CD14-positive monocyte (primary cell): ENCODE data around the gene CD300A. TPM values are rescaled to one million over a fixed set of nuclear protein-coding genes. Genes with fewer than 3 reads are reported as not detected.
A peak's percentile ranks its signal among the peaks of the same experiment; 100 is the strongest.

Experiments
- DNase-seq, 3 donors: peaks; one replicate each; pipeline ENCODE4 v3.0.0-alpha.2; 2011 to 2022
- H2AFZ ChIP-seq: 2 replicates; pipeline ENCODE4 v1.6.0; 2012; ENCODE audit warnings: mild to moderate bottlenecking, low read depth, low read length, inconsistent platforms; ENCODE audit not compliant: insufficient read depth, poor library complexity, severe bottlenecking
- H3K27ac ChIP-seq, 2 donors: 1 replicate in 1 of 2; 2 replicates in 1 of 2; pipeline ENCODE4 v1.5.1; 2012 to 2013; ENCODE audit warnings: low read length in 2 of 2, control low read depth in 1 of 2, inconsistent platforms in 1 of 2, low read depth in 1 of 2, mild to moderate bottlenecking in 1 of 2
- H3K27me3 ChIP-seq, 2 donors: one replicate each; pipeline versions ENCODE4 v1.6.0 to v1.6.1; 2011 to 2013; ENCODE audit warnings: low read length in 2 of 2; ENCODE audit not compliant: control insufficient read depth in 2 of 2, insufficient read depth in 2 of 2
- H3K36me3 ChIP-seq, 2 donors: replicated peaks in 1 of 2; 1 replicate in 1 of 2; 2 replicates in 1 of 2; pipeline versions ENCODE4 v1.5.1 to v1.6.1; 2012 to 2013; ENCODE audit warnings: low read length in 2 of 2, control low read depth in 1 of 2, inconsistent platforms in 1 of 2, mild to moderate bottlenecking in 1 of 2; ENCODE audit not compliant: insufficient read depth in 2 of 2, control insufficient read depth in 1 of 2
- H3K4me1 ChIP-seq, 2 donors: 1 replicate in 1 of 2; 2 replicates in 1 of 2; pipeline versions ENCODE4 v1.5.1 to v1.6.1; 2012 to 2013; ENCODE audit warnings: low read length in 2 of 2, control low read depth in 1 of 2, inconsistent platforms in 1 of 2, mild to moderate bottlenecking in 1 of 2, moderate library complexity in 1 of 2; ENCODE audit not compliant: insufficient read depth in 2 of 2, control insufficient read depth in 1 of 2
- H3K4me2 ChIP-seq: replicated peaks from 2 replicates; pipeline ENCODE3; 2012; ENCODE audit warnings: low read length, moderate library complexity, mild to moderate bottlenecking; ENCODE audit not compliant: poor library complexity, severe bottlenecking; ENCODE audit errors: extremely low read depth
- H3K4me3 ChIP-seq, 3 experiments: fragments of 200-600 bp in 1 of 3; sonication (generic) in 1 of 3; replicated peaks in 1 of 3; 1 replicate in 2 of 3; 2 replicates in 1 of 3; pipeline ENCODE4 v1.5.1; 2011 to 2013; ENCODE audit warnings: low read length in 3 of 3, mild to moderate bottlenecking in 3 of 3, control low read depth in 2 of 3, low read depth in 2 of 3, inconsistent platforms in 1 of 3, moderate library complexity in 1 of 3
- H3K79me2 ChIP-seq: 2 replicates; pipeline ENCODE4 v1.6.0; 2012; ENCODE audit warnings: mild to moderate bottlenecking, control low read depth, inconsistent platforms, low read length, moderate library complexity; ENCODE audit not compliant: insufficient read depth
- H3K9ac ChIP-seq: 2 replicates; pipeline ENCODE4 v1.6.0; 2017; ENCODE audit warnings: low read length, mild to moderate bottlenecking; ENCODE audit not compliant: insufficient read depth, poor library complexity, severe bottlenecking
- H3K9me3 ChIP-seq, 2 donors: replicated peaks in 1 of 2; 1 replicate in 1 of 2; 2 replicates in 1 of 2; pipeline versions ENCODE4 v1.5.1 to v1.6.1; 2012 to 2013; ENCODE audit warnings: low read length in 2 of 2, control low read depth in 1 of 2; ENCODE audit not compliant: control insufficient read depth in 1 of 2, insufficient read depth in 1 of 2
- H4K20me1 ChIP-seq: 2 replicates; pipeline ENCODE4 v1.6.0; 2012; ENCODE audit warnings: mild to moderate bottlenecking, low read length, control low read depth, moderate library complexity; ENCODE audit not compliant: insufficient read depth
- H3K27ac Mint-ChIP-seq, 7 donors: one replicate each; pipeline ENCODE4 v1.8.0; 2020; ENCODE audit warnings: mild to moderate bottlenecking in 7 of 7, mixed read lengths in 7 of 7, moderate library complexity in 6 of 7, inconsistent platforms in 2 of 7
- H3K27me3 Mint-ChIP-seq, 3 donors: one replicate each; pipeline ENCODE4 v1.8.0; 2021 to 2022; ENCODE audit warnings: low read depth in 3 of 3, mild to moderate bottlenecking in 3 of 3, mixed read lengths in 3 of 3, moderate library complexity in 3 of 3, inconsistent platforms in 1 of 3
- H3K36me3 Mint-ChIP-seq, 2 donors: one replicate each; pipeline ENCODE4 v1.8.0; 2020; ENCODE audit warnings: mixed read lengths in 2 of 2, inconsistent platforms in 1 of 2, mild to moderate bottlenecking in 1 of 2
- H3K4me1 Mint-ChIP-seq: one replicate; pipeline ENCODE4 v1.8.0; 2020; ENCODE audit warnings: mild to moderate bottlenecking, mixed read lengths
- H3K4me3 Mint-ChIP-seq, 2 donors: one replicate each; pipeline ENCODE4 v1.8.0; 2020; ENCODE audit warnings: mild to moderate bottlenecking in 2 of 2, mixed read lengths in 2 of 2, moderate library complexity in 1 of 2
- H3K9me3 Mint-ChIP-seq, 7 donors: one replicate each; pipeline ENCODE4 v1.8.0; 2020 to 2022; ENCODE audit warnings: mixed read lengths in 7 of 7, mild to moderate bottlenecking in 6 of 7, moderate library complexity in 6 of 7, inconsistent platforms in 2 of 7
- WGBS: methylation state at CpG from one replicate; pipeline ENCODE4 v1.1.5; 2013; ENCODE audit warnings: missing lambda C conversion rate; ENCODE audit not compliant: insufficient coverage; 5-methylcytosine and 5-hydroxymethylcytosine counted together
- intact Hi-C, 2 donors: fragments of 100-400 bp; cut with micrococcal nuclease; formaldehyde crosslinking; loops; one replicate each; pipeline versions ENCODE4 v1.15.0 to v1.15.1; 2023
- polyA plus RNA-seq, 3 donors: library from polyadenylated mRNA; depleted of rRNA in 1 of 3; unstranded in 2 of 3; stranded (reverse) in 1 of 3; fragments of 300-500 nt in 2 of 3; fragments of >200 nt in 1 of 3; fragmentation: Illumina TruSeq in 2 of 3; gene quantifications; 1 replicate in 2 of 3; 2 replicates in 1 of 3; pipeline ENCODE4 v1.2.3, GENCODE V29; 2012 to 2021
- TF ChIP-seq, protein P1 (sequence below): fragments of 200-600 bp; IDR thresholded peaks from one replicate; pipeline ENCODE4 v1.8.0; 2022; ENCODE audit warnings: antibody characterized with exemption, mild to moderate bottlenecking

CD300A gene
- polyA plus RNA-seq, 3 donors: 173 to 222 (median 212) TPM

DNA sequence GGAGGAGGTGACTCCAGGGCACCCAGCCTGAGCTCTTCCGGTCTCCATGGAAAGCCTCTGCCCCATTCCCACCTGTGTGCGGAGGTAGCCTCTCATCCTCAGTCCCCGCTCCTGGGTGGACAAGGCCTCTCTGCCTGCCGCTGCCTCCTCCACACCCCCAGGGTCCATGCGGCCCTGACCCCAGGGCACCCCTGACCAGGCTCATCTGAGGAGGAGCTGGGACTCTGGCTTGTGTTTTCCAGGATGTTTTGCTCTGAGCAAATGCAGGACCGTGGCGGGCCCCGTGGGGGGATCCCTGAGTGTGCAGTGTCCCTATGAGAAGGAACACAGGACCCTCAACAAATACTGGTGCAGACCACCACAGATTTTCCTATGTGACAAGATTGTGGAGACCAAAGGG, 6.9 kb downstream of the CD300A start:
- Histone ChIP-seq H3K9me3 (peaks cover 10 to 11% of the 10 kb centered on the region in 2 donors), H3K36me3 (peaks cover 70 to 83% of the 10 kb centered on the region in 2 donors), H3K4me1 (peaks cover 41 to 51% of the 10 kb centered on the region in 2 donors), H3K9ac (no peak overlapping the region), H3K79me2 (peaks cover 78% of the 10 kb centered on the region), H4K20me1 (peaks cover 99% of the 10 kb centered on the region), H3K4me3 (no peak overlapping the region), H3K4me2 (no peak overlapping the region), H3K27ac (no peak overlapping the region), H3K27me3 (no peaks in the 10 kb centered on the region), H2AFZ (no peak overlapping the region)
- peaks cover 48% of the 10 kb centered on the region for H3K4me1 Mint-ChIP-seq
- peaks cover 79 to 88% of the 10 kb centered on the region in 2 donors for H3K36me3 Mint-ChIP-seq
- WGBS: 78% methylated on average over 3 of the region's 8 CpGs
- TF ChIP-seq, protein P1, sequence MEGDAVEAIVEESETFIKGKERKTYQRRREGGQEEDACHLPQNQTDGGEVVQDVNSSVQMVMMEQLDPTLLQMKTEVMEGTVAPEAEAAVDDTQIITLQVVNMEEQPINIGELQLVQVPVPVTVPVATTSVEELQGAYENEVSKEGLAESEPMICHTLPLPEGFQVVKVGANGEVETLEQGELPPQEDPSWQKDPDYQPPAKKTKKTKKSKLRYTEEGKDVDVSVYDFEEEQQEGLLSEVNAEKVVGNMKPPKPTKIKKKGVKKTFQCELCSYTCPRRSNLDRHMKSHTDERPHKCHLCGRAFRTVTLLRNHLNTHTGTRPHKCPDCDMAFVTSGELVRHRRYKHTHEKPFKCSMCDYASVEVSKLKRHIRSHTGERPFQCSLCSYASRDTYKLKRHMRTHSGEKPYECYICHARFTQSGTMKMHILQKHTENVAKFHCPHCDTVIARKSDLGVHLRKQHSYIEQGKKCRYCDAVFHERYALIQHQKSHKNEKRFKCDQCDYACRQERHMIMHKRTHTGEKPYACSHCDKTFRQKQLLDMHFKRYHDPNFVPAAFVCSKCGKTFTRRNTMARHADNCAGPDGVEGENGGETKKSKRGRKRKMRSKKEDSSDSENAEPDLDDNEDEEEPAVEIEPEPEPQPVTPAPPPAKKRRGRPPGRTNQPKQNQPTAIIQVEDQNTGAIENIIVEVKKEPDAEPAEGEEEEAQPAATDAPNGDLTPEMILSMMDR: no peak
- peak overlapping the region in 1 of 7 donors; percentile 42 for H3K27ac Mint-ChIP-seq
- no peak for DNase-seq
- H3K4me3 Mint-ChIP-seq: no peak overlapping the region
- H3K27me3 Mint-ChIP-seq: peaks cover 0 to 2% (median 0%) of the 10 kb centered on the region in 3 donors
- H3K9me3 Mint-ChIP-seq: peaks cover 11 to 21% (median 13%) of the 10 kb centered on the region in 7 donors
- intact Hi-C loops: no loop called here

DNA sequence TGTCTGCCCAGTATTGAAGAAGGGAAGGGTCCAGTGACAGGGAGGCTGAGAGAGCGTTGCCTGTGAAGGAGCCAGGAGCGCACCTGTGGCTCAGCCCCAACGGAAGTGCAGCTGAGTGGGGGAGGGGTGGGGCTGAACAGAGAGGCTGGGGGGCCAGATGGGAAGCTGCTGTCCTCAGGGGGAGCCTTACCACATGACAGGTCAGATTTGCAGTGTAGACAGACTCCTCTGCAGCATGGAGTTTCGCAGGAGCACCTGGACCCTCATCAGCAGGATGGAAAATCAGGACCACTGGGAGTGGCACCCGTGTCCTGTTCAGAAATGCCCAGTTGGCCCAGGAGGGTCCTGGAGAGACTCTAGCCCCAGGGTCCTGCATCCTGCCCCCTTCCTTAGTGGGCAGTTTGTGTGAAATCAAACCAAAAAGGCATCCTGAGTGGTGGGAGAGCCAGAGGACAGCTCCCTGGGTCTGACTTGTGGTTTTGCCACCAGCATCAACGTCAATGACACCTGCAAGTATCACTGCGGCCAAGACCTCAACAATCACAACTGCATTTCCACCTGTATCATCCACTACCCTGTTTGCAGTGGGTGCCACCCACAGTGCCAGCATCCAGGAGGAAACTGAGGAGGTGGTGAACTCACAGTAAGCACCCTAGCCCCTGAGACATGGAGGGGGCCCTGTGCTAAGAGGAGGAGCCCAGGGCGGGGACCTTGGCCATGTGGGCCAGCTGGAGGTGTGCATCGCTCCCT, 7.8 kb downstream of the CD300A start:
- Mint-ChIP-seq H3K27me3 (peaks cover 0 to 2% (median 0%) of the 10 kb centered on the region in 3 donors), H3K9me3 (peaks cover 11 to 21% (median 13%) of the 10 kb centered on the region in 7 donors), H3K27ac (peak overlapping the region in 3 of 7 donors; percentile 8 to 65 (median 37)), H3K36me3 (peaks cover 82 to 91% of the 10 kb centered on the region in 2 donors), H3K4me3 (no peak overlapping the region), H3K4me1 (peaks cover 54% of the 10 kb centered on the region)
- H2AFZ ChIP-seq: no peak overlapping the region
- WGBS: 95% methylated on average over 7 of the region's 9 CpGs
- H4K20me1 ChIP-seq: peaks cover 98% of the 10 kb centered on the region
- TF ChIP-seq, protein P1: no peak
- no peak for DNase-seq
- H3K27ac ChIP-seq: no peak overlapping the region
- H3K9ac ChIP-seq: no peak overlapping the region
- peaks cover 69% of the 10 kb centered on the region for H3K79me2 ChIP-seq
- peaks cover 10 to 11% of the 10 kb centered on the region in 2 donors for H3K9me3 ChIP-seq
- H3K4me3 ChIP-seq: no peak overlapping the region
- H3K36me3 ChIP-seq: peaks cover 70 to 86% of the 10 kb centered on the region in 2 donors
- no peaks in the 10 kb centered on the region for H3K27me3 ChIP-seq
- peaks cover 41 to 51% of the 10 kb centered on the region in 2 donors for H3K4me1 ChIP-seq
- intact Hi-C loops: no loop called here
- H3K4me2 ChIP-seq: no peak overlapping the region
